ENCODE data around the gene GLI2.

DNA sequence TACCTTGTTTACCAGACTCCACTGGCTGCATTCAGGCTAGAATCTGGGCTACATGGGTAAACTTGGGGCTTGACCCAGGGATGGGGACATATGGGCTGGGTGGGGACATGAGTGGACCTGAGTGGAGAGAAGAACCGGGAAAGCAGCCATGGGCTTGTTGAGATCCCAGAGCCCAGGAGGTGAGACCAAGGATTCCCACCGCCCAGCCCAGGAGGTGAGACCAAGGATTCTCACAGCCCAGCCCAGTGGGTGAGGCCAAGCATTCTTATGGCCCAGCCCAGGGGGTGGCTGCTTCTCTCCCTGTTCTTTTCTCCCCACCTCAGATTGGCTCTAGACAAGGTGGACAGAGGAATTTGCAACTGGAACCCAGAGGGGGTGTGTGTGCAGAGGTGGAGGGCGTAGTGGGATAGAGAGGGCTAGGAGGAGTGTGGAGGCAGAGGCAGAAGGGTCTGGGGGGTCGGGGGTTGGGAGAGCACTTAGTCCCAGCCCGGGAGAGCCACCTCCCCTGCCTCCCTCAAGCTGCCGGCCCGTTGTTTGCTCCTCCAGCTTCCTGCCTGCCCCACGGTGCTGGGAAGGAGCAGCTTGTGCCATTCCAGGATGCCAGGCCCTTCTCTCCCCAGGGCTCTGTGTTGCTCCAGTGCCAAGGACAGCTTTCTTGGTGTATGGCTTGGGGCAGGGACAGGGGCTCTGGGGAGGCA is 25.6 kb downstream of the GLI2 start:
- TF ChIP-seq, protein P1, sequence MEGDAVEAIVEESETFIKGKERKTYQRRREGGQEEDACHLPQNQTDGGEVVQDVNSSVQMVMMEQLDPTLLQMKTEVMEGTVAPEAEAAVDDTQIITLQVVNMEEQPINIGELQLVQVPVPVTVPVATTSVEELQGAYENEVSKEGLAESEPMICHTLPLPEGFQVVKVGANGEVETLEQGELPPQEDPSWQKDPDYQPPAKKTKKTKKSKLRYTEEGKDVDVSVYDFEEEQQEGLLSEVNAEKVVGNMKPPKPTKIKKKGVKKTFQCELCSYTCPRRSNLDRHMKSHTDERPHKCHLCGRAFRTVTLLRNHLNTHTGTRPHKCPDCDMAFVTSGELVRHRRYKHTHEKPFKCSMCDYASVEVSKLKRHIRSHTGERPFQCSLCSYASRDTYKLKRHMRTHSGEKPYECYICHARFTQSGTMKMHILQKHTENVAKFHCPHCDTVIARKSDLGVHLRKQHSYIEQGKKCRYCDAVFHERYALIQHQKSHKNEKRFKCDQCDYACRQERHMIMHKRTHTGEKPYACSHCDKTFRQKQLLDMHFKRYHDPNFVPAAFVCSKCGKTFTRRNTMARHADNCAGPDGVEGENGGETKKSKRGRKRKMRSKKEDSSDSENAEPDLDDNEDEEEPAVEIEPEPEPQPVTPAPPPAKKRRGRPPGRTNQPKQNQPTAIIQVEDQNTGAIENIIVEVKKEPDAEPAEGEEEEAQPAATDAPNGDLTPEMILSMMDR (IDR thresholded peaks at IDR 0.05), result no peak
- TF ChIP-seq POLR2A (IDR thresholded peaks at IDR 0.05; ENCODE audit: low read depth), result no peak
- no peak for TF ChIP-seq POLR2AphosphoS5 (IDR thresholded peaks at IDR 0.05)
